ENCODE measurements around the gene SERP1.

Gene SERP1

DNA sequence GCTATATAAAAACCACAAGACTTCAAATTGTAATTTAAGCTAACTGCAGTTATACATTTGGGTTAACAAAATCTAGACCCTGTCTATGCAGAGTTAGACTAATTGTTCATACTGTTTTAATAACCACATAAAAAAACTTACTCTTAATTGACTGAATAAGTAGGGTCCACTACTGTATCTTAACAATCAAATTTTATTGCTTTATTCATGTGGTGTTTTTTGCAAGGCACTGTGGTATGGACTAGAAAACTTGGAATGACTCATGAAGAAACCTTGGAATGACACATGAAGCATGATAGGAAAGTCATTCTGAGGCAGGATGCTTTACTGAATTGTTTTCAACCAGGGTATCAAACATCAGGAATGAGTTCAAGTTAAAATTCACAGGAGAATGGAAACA lies 2.3 kb downstream of the SERP1 start:
- no peaks in the 10 kb centered on the region for H3K27me3 ChIP-seq (ENCODE audit: low read depth, low read length)
- H3K9ac ChIP-seq (ENCODE audit: low read length), result no peak overlapping the region
- H3K4me2 ChIP-seq (ENCODE audit: low read length), result peak overlapping the region; percentile 79; the same call in 1 of the 2 replicates
- no peaks in the 10 kb centered on the region for H3K9me3 ChIP-seq (ENCODE audit: insufficient read depth, low read length)
- H3K79me2 ChIP-seq (ENCODE audit: low read length), result peaks cover 72% of the 10 kb centered on the region
- TF ChIP-seq, protein P1, sequence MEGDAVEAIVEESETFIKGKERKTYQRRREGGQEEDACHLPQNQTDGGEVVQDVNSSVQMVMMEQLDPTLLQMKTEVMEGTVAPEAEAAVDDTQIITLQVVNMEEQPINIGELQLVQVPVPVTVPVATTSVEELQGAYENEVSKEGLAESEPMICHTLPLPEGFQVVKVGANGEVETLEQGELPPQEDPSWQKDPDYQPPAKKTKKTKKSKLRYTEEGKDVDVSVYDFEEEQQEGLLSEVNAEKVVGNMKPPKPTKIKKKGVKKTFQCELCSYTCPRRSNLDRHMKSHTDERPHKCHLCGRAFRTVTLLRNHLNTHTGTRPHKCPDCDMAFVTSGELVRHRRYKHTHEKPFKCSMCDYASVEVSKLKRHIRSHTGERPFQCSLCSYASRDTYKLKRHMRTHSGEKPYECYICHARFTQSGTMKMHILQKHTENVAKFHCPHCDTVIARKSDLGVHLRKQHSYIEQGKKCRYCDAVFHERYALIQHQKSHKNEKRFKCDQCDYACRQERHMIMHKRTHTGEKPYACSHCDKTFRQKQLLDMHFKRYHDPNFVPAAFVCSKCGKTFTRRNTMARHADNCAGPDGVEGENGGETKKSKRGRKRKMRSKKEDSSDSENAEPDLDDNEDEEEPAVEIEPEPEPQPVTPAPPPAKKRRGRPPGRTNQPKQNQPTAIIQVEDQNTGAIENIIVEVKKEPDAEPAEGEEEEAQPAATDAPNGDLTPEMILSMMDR (IDR thresholded peaks at IDR 0.05; ENCODE audit: low read depth, low read length), result no peak
- no peak for TF ChIP-seq EZH2phosphoT487 (IDR thresholded peaks at IDR 0.05; ENCODE audit: low read depth)
- H3K4me1 ChIP-seq (ENCODE audit: low read length), result peaks cover 23% of the 10 kb centered on the region
- H2AFZ ChIP-seq (ENCODE audit: low read depth, low read length), result no peak overlapping the region
- H3K27ac ChIP-seq (ENCODE audit: low read length), result no peak overlapping the region
- peaks cover 37% of the 10 kb centered on the region for H3K36me3 ChIP-seq (replicated peaks; ENCODE audit: low read depth, low read length)
- H3K4me3 ChIP-seq (ENCODE audit: low read length), result no peak overlapping the region
- H4K20me1 ChIP-seq (ENCODE audit: insufficient read depth, low read length), result peaks cover 25% of the 10 kb centered on the region

DNA sequence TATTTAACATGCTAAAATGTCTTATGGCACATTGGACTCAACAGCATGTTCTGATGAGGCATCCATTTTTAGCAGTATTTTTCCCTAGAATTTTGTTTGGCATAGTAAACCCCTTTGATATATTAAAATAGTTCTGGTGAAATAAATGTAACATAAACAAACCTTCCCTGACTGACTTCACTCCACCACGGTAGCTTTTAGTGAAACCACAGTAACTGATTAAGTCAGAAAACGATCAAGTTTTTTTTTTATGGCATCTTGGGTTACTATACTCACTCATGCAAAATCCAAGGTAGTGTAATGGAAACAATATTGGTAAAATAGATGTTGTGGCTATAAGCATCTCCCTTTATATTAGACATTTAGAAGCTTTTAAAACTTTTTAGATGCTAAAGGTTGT lies 2.8 kb downstream of the SERP1 start:
- H3K9me3 ChIP-seq (ENCODE audit: insufficient read depth, low read length), result no peaks in the 10 kb centered on the region
- H3K9ac ChIP-seq (ENCODE audit: low read length), result no peak overlapping the region
- H3K4me1 ChIP-seq (ENCODE audit: low read length), result peaks cover 23% of the 10 kb centered on the region
- no peak overlapping the region for H3K4me3 ChIP-seq (ENCODE audit: low read length)
- TF ChIP-seq EZH2phosphoT487 (IDR thresholded peaks at IDR 0.05; ENCODE audit: low read depth), result no peak
- TF ChIP-seq, protein P1 (IDR thresholded peaks at IDR 0.05; ENCODE audit: low read depth, low read length), result no peak
- H3K36me3 ChIP-seq (replicated peaks; ENCODE audit: low read depth, low read length), result peaks cover 37% of the 10 kb centered on the region
- no peak overlapping the region for H3K4me2 ChIP-seq (ENCODE audit: low read length)
- H2AFZ ChIP-seq (ENCODE audit: low read depth, low read length), result no peak overlapping the region
- H3K27me3 ChIP-seq (ENCODE audit: low read depth, low read length), result no peaks in the 10 kb centered on the region
- H4K20me1 ChIP-seq (ENCODE audit: insufficient read depth, low read length), result peaks cover 25% of the 10 kb centered on the region
- no peak overlapping the region for H3K27ac ChIP-seq (ENCODE audit: low read length)
- H3K79me2 ChIP-seq (ENCODE audit: low read length), result peaks cover 67% of the 10 kb centered on the region

DNA sequence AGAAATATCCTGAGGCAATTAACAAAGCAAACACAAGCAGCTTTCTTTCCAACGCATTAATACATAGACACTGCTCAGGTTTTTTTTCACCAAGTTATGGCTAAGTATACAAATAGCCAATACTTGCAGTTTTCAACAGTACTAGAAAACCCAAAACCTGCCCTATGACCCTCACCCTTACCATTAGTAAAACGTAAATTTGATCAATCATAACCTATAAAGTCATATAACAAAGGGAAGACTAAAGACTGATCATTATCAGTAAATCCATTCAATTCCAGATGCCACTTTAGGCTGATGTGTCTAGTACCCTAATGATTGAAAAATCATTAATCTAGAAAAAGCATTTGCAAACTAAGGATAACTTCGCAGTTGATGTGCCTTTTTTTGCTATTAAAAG lies 3.2 kb downstream of the SERP1 start:
- no peak overlapping the region for H3K4me2 ChIP-seq (ENCODE audit: low read length)
- no peak overlapping the region for H2AFZ ChIP-seq (ENCODE audit: low read depth, low read length)
- no peak overlapping the region for H3K9ac ChIP-seq (ENCODE audit: low read length)
- H3K36me3 ChIP-seq (replicated peaks; ENCODE audit: low read depth, low read length), result peaks cover 37% of the 10 kb centered on the region
- H3K27me3 ChIP-seq (ENCODE audit: low read depth, low read length), result no peaks in the 10 kb centered on the region
- no peak for TF ChIP-seq EZH2phosphoT487 (IDR thresholded peaks at IDR 0.05; ENCODE audit: low read depth)
- TF ChIP-seq, protein P1 (IDR thresholded peaks at IDR 0.05; ENCODE audit: low read depth, low read length), result no peak
- no peaks in the 10 kb centered on the region for H3K9me3 ChIP-seq (ENCODE audit: insufficient read depth, low read length)
- H3K27ac ChIP-seq (ENCODE audit: low read length), result no peak overlapping the region
- H3K79me2 ChIP-seq (ENCODE audit: low read length), result peaks cover 63% of the 10 kb centered on the region
- H3K4me1 ChIP-seq (ENCODE audit: low read length), result peaks cover 18% of the 10 kb centered on the region
- H4K20me1 ChIP-seq (ENCODE audit: insufficient read depth, low read length), result peaks cover 25% of the 10 kb centered on the region
- no peak overlapping the region for H3K4me3 ChIP-seq (ENCODE audit: low read length)

DNA sequence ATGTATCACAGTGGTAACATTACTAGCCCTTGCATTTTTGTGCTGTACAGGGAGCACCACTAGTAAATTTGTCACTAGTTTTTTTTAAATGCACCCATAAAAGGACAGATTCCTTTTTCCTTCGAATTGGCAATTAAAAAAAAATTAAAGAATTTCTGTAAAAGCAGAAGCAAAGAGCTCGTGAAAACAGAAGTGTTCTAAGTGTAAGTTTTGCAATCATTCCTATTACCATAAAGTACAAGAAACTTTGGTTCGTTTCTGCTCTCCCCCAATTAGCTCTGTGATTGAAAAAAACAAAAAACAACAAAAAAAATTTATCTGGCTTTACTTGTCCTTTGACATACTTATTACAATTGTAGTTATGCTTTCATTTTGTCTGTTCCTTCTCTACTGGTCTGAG lies 5.3 kb downstream of the SERP1 start:
- no peak overlapping the region for H3K27ac ChIP-seq (ENCODE audit: low read length)
- peaks cover 25% of the 10 kb centered on the region for H4K20me1 ChIP-seq (ENCODE audit: insufficient read depth, low read length)
- TF ChIP-seq EZH2phosphoT487 (IDR thresholded peaks at IDR 0.05; ENCODE audit: low read depth), result no peak
- TF ChIP-seq, protein P1 (IDR thresholded peaks at IDR 0.05; ENCODE audit: low read depth, low read length), result no peak
- H3K9ac ChIP-seq (ENCODE audit: low read length), result no peak overlapping the region
- H3K4me1 ChIP-seq (ENCODE audit: low read length), result peaks cover 13% of the 10 kb centered on the region
- H2AFZ ChIP-seq (ENCODE audit: low read depth, low read length), result no peak overlapping the region
- no peaks in the 10 kb centered on the region for H3K9me3 ChIP-seq (ENCODE audit: insufficient read depth, low read length)
- H3K36me3 ChIP-seq (replicated peaks; ENCODE audit: low read depth, low read length), result peaks cover 37% of the 10 kb centered on the region
- no peaks in the 10 kb centered on the region for H3K27me3 ChIP-seq (ENCODE audit: low read depth, low read length)
- no peak overlapping the region for H3K4me2 ChIP-seq (ENCODE audit: low read length)
- H3K4me3 ChIP-seq (ENCODE audit: low read length), result no peak overlapping the region
- H3K79me2 ChIP-seq (ENCODE audit: low read length), result peaks cover 45% of the 10 kb centered on the region
